K562 (cell line): Measurements from ENCODE around the gene CCDC85B. TPM values are rescaled to one million over a fixed set of nuclear protein-coding genes. Genes with fewer than 3 reads are reported as not detected.
A peak's percentile ranks its signal among the peaks of the same experiment; 100 is the strongest.

ENCODE experiments used
- EP300 ChIP-seq: IDR thresholded peaks from 2 replicates; pipeline ENCODE4 v1.6.1; 2012; ENCODE audit warnings: low read length, improper control_type of control experiment
- MGA ChIP-seq: fragments of 450-650 bp; IDR thresholded peaks from 2 replicates; pipeline ENCODE4 v1.6.1; 2016; ENCODE audit warnings: mild to moderate bottlenecking, moderate library complexity
- REST ChIP-seq, 2 experiments: fragments of 450-650 bp; formaldehyde crosslinking in 1 of 2; IDR thresholded peaks; 2 replicates each; pipeline versions ENCODE4 v1.4.0 to v1.6.1; 2014 to 2020; ENCODE audit warnings: mild to moderate bottlenecking in 2 of 2, borderline replicate concordance in 1 of 2, low read depth in 1 of 2
- ZNF384 ChIP-seq: IDR thresholded peaks from 2 replicates; pipeline ENCODE4 v1.6.1; 2012; ENCODE audit warnings: low read depth, low read length, improper control_type of control experiment
- polyA plus RNA-seq, 8 experiments: library from polyadenylated mRNA; depleted of rRNA in 4 of 8; stranded (reverse) in 5 of 8; unstranded in 3 of 8; fragments of >200 nt; fragmentation: Nextera tagmentation in 2 of 8; fragmentation: Illumina TruSeq in 1 of 8; extraction: Ambion mirVana in 2 of 8; extraction: Trizol in 1 of 8; gene quantifications; 2 replicates each; pipeline versions ENCODE4 v1.2.1 to v1.2.3, GENCODE V29; 2011 to 2014; ENCODE audit warnings: inconsistent platforms in 1 of 8, missing spikeins in 1 of 8
- total RNA-seq, 7 experiments: library from RNA; depleted of rRNA in 6 of 7; stranded (reverse); fragments of >200 nt in 6 of 7; fragmentation: Illumina TruSeq in 2 of 7; extraction: Trizol in 2 of 7; gene quantifications; 2 replicates each; pipeline versions ENCODE4 v1.2.1 to v1.2.3, GENCODE V29; 2011 to 2021; ENCODE audit warnings: low replicate concordance in 1 of 7
- TF ChIP-seq, protein P1 (sequence below): sonication (generic); formaldehyde crosslinking; IDR thresholded peaks from 2 replicates; pipeline ENCODE4 v1.8.0; 2022; ENCODE audit warnings: missing genetic modification reagents, mild to moderate bottlenecking, moderate library complexity, borderline replicate concordance

The CCDC85B gene
- total and polyA plus RNA-seq, 9 of the 15 experiments (the other 6 are each of a cell fraction or from before 2014, with no cell fraction given): 0.14 to 138 (median 6.2) TPM

DNA sequence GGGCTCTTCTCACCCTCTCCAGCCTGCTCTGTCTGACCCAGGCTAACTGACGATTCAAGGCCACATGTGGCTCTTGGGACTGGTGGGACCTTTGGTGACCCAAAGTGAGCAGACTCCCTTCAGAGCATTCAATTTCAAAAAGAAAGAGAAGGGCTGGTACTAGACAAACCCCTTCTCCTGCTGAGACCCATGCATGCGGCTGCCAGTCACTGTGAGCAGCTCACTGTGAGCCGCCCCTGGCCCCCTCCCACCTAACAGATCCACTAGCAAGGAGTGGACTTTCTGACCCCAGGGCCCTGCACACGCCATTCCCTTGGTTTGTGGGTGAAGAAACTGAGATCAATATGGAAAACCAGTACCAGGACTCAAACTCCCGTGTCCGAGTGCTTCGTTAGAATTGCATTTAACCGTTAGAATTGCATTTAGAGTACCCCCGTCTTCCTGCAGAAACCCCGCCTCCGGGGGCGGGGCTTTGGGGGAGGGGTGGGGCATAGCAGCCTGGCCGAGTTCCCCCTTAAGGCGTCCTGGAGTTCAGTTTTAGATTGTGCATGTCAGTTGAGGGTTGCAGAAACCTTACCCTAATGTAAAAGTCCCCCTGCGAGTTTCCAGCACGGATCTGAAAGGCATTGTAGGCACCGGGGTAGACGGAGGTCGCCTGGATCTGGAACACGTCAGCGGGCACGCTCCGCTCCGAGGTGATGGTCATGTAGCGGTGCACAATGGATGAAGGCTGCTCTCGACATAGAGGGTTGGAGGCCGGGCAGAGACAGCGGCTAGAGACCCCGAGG, 23.0 kb upstream of the CCDC85B start (continued):
- 0 out of 2 replicates have a peak, but pooled peaks have one; percentile 14 for TF ChIP-seq MGA
- TF ChIP-seq REST (IDR thresholded peaks at IDR 0.05; ENCODE audit: borderline replicate concordance): no peak
- TF ChIP-seq REST (CRISPR knock-in tag; IDR thresholded peaks at IDR 0.05; ENCODE audit: low read depth): no peak
- peak; percentile 57 for TF ChIP-seq EP300
- TF ChIP-seq ZNF384: no peak
- TF ChIP-seq, protein P1, sequence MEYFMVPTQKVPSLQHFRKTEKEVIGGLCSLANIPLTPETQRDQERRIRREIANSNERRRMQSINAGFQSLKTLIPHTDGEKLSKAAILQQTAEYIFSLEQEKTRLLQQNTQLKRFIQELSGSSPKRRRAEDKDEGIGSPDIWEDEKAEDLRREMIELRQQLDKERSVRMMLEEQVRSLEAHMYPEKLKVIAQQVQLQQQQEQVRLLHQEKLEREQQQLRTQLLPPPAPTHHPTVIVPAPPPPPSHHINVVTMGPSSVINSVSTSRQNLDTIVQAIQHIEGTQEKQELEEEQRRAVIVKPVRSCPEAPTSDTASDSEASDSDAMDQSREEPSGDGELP (CRISPR knock-in tag): peak; percentile 28; the same call in 1 of the 2 replicates
